Mammary epithelial cell (primary cell): ENCODE measurements around the gene MRM3.

Source experiments
- EZH2 ChIP-seq: IDR thresholded peaks from 2 replicates; pipeline ENCODE4 v1.6.1; 2012; ENCODE audit warnings: low read length, inconsistent platforms, borderline replicate concordance
- TF ChIP-seq, protein P1 (sequence below), 2 donors: IDR thresholded peaks in 1 of 2; conservative IDR thresholded peaks in 1 of 2; 2 replicates each; pipeline ENCODE4 v1.5.1; 2011 to 2012; ENCODE audit warnings: inconsistent platforms in 2 of 2, low read length in 2 of 2, mild to moderate bottlenecking in 2 of 2, control low read depth in 1 of 2, low read depth in 1 of 2; ENCODE audit not compliant: insufficient read depth in 1 of 2; ENCODE audit errors: extremely low read depth in 1 of 2

GRCh38 chr17:801660-802059, 19.5 kb downstream of the MRM3 start:
- TF ChIP-seq, protein P1, sequence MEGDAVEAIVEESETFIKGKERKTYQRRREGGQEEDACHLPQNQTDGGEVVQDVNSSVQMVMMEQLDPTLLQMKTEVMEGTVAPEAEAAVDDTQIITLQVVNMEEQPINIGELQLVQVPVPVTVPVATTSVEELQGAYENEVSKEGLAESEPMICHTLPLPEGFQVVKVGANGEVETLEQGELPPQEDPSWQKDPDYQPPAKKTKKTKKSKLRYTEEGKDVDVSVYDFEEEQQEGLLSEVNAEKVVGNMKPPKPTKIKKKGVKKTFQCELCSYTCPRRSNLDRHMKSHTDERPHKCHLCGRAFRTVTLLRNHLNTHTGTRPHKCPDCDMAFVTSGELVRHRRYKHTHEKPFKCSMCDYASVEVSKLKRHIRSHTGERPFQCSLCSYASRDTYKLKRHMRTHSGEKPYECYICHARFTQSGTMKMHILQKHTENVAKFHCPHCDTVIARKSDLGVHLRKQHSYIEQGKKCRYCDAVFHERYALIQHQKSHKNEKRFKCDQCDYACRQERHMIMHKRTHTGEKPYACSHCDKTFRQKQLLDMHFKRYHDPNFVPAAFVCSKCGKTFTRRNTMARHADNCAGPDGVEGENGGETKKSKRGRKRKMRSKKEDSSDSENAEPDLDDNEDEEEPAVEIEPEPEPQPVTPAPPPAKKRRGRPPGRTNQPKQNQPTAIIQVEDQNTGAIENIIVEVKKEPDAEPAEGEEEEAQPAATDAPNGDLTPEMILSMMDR (conservative IDR thresholded peaks at IDR 0.05 in 1 of 2, IDR thresholded peaks at IDR 0.05 in 1 of 2; ENCODE audit: extremely low read depth in 1 of 2, insufficient read depth in 1 of 2, low read depth in 1 of 2, low read length in 2 of 2), result no peak
- TF ChIP-seq EZH2, result no peak
